Tibial nerve (tissue), 4 donors: ENCODE results near the gene LTBP1. TPM values are rescaled to one million over a fixed set of nuclear protein-coding genes. Genes with fewer than 3 reads are reported as not detected.

Source experiments
- DNase-seq, 2 donors: peaks; one replicate each; pipeline ENCODE4 v3.0.0-alpha.2; 2019; ENCODE audit warnings: low spot score in 2 of 2
- H3K27ac ChIP-seq, 4 donors: fragments of 200-600 bp; sonication (generic) in 3 of 4; one replicate each; pipeline ENCODE4 v1.5.1; 2017 to 2019; ENCODE audit warnings: mild to moderate bottlenecking in 1 of 4
- H3K27me3 ChIP-seq, 2 donors: fragments of 200-600 bp; sonication (generic) in 1 of 2; one replicate each; pipeline versions ENCODE4 v1.5.1 to v1.6.0; 2017 to 2019
- H3K36me3 ChIP-seq, 3 donors: fragments of 200-600 bp; sonication (generic); one replicate each; pipeline ENCODE4 v1.5.1; 2018 to 2019
- H3K4me1 ChIP-seq, 4 donors: fragments of 200-600 bp; sonication (generic) in 3 of 4; one replicate each; pipeline ENCODE4 v1.5.1; 2017 to 2019
- H3K4me3 ChIP-seq, 4 donors: fragments of 200-600 bp; sonication (generic) in 3 of 4; one replicate each; pipeline ENCODE4 v1.5.1; 2017 to 2019; ENCODE audit warnings: mild to moderate bottlenecking in 1 of 4, moderate library complexity in 1 of 4
- H3K9me3 ChIP-seq, 4 donors: fragments of 200-600 bp; sonication (generic) in 3 of 4; one replicate each; pipeline ENCODE4 v1.5.1; 2017 to 2019
- CTCF ChIP-seq, 5 experiments: fragments of 200-600 bp in 3 of 5; fragments of 450-650 bp in 2 of 5; sonication (generic) in 3 of 5; IDR thresholded peaks; one replicate each; pipeline ENCODE4 v1.5.1; 2016 to 2019; ENCODE audit warnings: antibody characterized with exemption in 5 of 5, mild to moderate bottlenecking in 3 of 5, moderate library complexity in 2 of 5
- EP300 ChIP-seq, 2 donors: sonication (generic); formaldehyde crosslinking; IDR thresholded peaks; one replicate each; pipeline ENCODE4 v1.6.1; 2017; ENCODE audit warnings: antibody characterized with exemption in 2 of 2, mild to moderate bottlenecking in 1 of 2
- POLR2A ChIP-seq, 2 donors: fragments of 450-650 bp; IDR thresholded peaks; one replicate each; pipeline ENCODE4 v1.6.1; 2017; ENCODE audit warnings: antibody characterized with exemption in 2 of 2, mild to moderate bottlenecking in 2 of 2, moderate library complexity in 2 of 2
- WGBS, 2 donors: methylation state at CpG; one replicate each; pipeline ENCODE4 v1.1.5; 2018; 5-methylcytosine and 5-hydroxymethylcytosine counted together
- total RNA-seq, 4 donors: library from RNA; depleted of rRNA; stranded (reverse); fragments of >200 nt; gene quantifications; one replicate each; pipeline ENCODE4 v1.1.0, GENCODE V29; 2016

The LTBP1 gene
- total RNA-seq, 4 donors from 2014 or later, result 29.4 to 89.8 (median 50.6) TPM

GRCh38 chr2:33190393-33190937, 243.7 kb downstream of the LTBP1 start:
- Histone ChIP-seq H3K4me3 (no peak overlapping the region), H3K27ac (no peak overlapping the region), H3K36me3 (peaks cover 0 to 18% (median 0%) of the 10 kb centered on the region in 3 donors), H3K27me3 (no peaks in the 10 kb centered on the region), H3K9me3 (no peaks in the 10 kb centered on the region), H3K4me1 (no peaks in the 10 kb centered on the region)
- 86 to 91% methylated on average over 5 of the region's 5 CpGs for WGBS, 2 donors
- DNase-seq, result no peak
- TF ChIP-seq POLR2A (IDR thresholded peaks at IDR 0.05), result no peak
- no peak for TF ChIP-seq CTCF (IDR thresholded peaks at IDR 0.05)
- TF ChIP-seq EP300 (IDR thresholded peaks at IDR 0.05), result no peak

GRCh38 chr2:33195891-33196290, 249.1 kb downstream of the LTBP1 start:
- Histone ChIP-seq H3K36me3 (no peaks in the 10 kb centered on the region), H3K4me3 (no peak overlapping the region), H3K4me1 (no peaks in the 10 kb centered on the region), H3K27ac (no peak overlapping the region), H3K9me3 (no peaks in the 10 kb centered on the region), H3K27me3 (no peaks in the 10 kb centered on the region)
- TF ChIP-seq EP300 (IDR thresholded peaks at IDR 0.05) (no peak), CTCF (IDR thresholded peaks at IDR 0.05) (no peak), POLR2A (IDR thresholded peaks at IDR 0.05) (no peak)
- 94% methylated on average over 7 of the region's 7 CpGs for WGBS, 2 donors
- DNase-seq, result no peak

- no peak for DNase-seq
- Histone ChIP-seq H3K4me3 (no peak overlapping the region), H3K4me1 (peaks cover 0 to 2% (median 0%) of the 10 kb centered on the region in 4 donors), H3K9me3 (no peaks in the 10 kb centered on the region), H3K27ac (no peak overlapping the region), H3K36me3 (no peaks in the 10 kb centered on the region), H3K27me3 (no peaks in the 10 kb centered on the region)
- TF ChIP-seq POLR2A (IDR thresholded peaks at IDR 0.05) (no peak), EP300 (IDR thresholded peaks at IDR 0.05) (no peak), CTCF (IDR thresholded peaks at IDR 0.05) (no peak)
- 90% methylated on average over 3 of the region's 3 CpGs for WGBS, 2 donors
Measured at GRCh38 chr2:33196700-33197099, 249.9 kb downstream of the LTBP1 start.

GRCh38 chr2:33197198-33197938, 250.6 kb downstream of the LTBP1 start:
- TF ChIP-seq CTCF (IDR thresholded peaks at IDR 0.05) (no peak), EP300 (IDR thresholded peaks at IDR 0.05) (no peak), POLR2A (IDR thresholded peaks at IDR 0.05) (no peak)
- Histone ChIP-seq H3K36me3 (no peaks in the 10 kb centered on the region), H3K9me3 (no peaks in the 10 kb centered on the region), H3K4me3 (no peak overlapping the region), H3K27me3 (no peaks in the 10 kb centered on the region), H3K27ac (no peak overlapping the region), H3K4me1 (peaks cover 0 to 9% (median 0%) of the 10 kb centered on the region in 4 donors)
- WGBS, 2 donors, result 75 to 76% methylated on average over 5 of the region's 5 CpGs
- no peak for DNase-seq
